Activated CD4-positive, CD25-positive, alpha-beta regulatory T cell treated with anti-CD3 and anti-CD28 coated beads, Interleukin-2, amount 50 U/mL, for 24 hours (primary cell): ENCODE results near the gene ITPR1.

Experiments
- ATAC-seq, 2 donors: fragments of 150-1000 bp; cut with Tn5 transposase; one replicate each; pipeline ENCODE4 v1.10.0; 2021; ENCODE audit warnings: mild to moderate bottlenecking in 1 of 2, moderate library complexity in 1 of 2

The ITPR1 gene

DNA sequence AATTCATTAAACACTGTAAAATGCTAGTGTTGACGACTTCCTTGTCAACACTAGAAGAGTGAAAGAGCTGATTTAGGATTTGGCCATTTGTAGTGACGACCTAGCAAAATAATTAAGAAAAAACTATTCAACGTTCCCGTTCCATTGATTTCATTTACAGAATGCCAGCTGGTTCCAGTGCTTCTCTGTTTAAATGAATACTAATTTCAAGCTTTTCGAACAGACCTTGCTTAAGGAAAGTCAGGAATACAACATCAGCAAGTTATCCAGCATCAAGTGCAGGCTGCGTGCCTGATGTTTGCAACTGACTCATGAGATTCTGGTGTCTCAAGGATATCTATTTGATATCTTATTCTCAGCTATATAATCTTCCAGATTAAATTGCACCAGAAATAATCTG is 387.7 kb downstream of the ITPR1 start:
- no peak for ATAC-seq

DNA sequence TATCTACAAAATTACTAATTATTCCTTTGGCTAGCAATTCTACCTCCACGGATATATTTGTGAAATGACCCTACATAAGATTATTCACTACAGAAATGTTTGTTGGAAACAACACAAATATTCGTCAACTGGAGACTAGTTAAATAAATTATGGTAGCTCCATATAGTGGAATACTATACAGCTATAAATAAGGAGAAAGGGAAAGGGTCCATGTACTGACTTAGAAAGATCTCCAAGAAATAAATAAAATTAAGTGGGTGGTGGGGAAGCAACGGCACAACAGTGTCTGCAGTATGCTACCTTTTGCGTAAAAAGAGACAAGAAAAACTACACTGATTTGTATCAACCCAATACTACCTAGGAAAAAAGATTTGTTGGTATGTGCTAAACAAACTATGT is 389.4 kb downstream of the ITPR1 start:
- no peak for ATAC-seq

DNA sequence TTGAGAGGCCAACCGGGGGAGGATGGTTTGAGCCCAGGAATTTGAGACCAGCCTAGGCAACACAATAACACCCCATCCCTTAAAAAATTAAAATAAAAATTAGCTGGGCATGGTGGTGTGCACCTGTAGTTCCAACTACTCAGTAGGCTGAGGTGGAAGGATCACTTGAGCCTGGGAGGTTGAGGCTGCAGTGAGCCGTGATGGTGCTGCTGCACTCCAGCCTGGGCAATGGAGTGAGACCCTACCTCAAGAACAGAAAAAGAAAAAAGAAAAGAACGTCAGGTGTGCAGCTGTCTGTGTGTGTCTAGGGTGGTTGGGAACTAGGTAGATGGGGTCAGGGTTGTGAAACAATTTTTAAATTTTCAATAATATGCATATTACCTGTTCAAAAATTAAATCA is 389.9 kb downstream of the ITPR1 start:
- no peak for ATAC-seq

DNA sequence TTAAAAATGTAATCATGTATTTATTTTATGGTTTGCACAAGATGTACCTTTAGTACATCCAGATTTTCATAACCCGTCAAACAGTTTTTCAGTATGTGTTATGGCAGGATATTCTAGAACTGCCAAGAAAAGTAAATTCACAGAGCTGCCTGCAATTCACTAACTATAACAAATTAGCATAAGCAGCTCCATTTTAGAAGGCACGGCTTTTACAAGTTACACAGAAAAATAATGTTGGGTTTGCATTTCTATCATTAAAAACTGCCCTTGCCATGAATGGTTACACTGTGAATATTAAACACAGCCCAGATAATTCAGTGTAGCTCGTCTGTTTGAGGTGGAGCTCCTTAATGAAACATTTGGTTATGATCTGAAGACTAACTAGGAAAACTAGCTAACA is 391.7 kb downstream of the ITPR1 start:
- no peak for ATAC-seq

DNA sequence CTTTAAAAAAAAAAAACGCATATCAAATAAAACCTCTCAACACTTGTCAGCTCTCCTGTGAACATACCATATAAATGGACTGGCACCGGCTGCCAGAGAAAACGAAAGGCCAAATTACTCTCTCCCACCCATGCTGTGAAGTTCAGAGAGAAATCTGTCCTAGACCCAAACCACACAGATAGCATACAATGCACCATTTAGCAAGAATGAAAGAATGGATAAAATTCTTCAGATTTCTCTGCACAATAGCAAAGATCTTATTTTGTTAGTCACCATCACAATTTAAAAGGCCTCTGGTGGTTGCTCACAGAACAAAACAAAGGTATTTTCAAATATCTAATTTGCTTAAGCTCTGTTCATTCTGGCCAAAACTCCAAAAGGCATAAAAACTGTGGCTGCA is 392.2 kb downstream of the ITPR1 start:
- ATAC-seq: no peak

DNA sequence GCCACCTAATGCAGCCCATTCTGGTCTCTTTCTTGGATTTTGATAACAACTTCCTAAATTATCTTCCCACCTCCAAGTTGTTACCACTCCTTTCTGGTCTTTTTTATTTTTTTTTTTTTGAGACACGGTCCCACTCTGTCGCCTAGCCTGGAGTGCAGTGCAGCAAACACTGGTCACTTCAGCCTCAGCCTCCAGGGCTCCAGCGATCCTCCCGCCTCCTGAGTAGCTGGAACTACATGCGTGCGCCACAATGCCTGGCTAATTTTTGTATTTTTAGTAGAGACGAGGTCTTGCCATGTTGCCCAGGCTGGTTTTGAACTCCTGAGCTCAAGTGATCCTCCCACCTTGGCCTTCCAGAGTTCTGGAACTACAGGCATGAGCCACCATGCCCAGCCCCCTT is 393.3 kb downstream of the ITPR1 start:
- ATAC-seq: no peak

DNA sequence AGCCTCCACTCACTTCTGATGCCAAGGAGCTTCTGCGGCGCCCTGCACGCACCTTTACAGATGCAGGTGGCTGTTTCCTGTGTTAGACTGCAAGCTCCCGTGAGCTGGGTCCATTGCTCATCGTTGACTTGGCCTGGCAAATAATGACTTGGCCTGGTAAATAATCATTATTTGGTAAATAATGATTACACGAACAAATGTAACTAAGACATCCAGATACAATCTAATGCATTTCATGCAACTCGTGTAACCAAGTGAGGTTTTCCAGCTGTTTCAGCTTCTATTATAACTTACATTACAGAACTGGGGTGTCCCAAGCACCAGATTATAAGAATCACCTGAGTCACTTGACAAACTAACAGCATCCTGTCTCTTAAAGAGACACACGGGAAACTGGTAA is 394.0 kb downstream of the ITPR1 start:
- no peak for ATAC-seq

DNA sequence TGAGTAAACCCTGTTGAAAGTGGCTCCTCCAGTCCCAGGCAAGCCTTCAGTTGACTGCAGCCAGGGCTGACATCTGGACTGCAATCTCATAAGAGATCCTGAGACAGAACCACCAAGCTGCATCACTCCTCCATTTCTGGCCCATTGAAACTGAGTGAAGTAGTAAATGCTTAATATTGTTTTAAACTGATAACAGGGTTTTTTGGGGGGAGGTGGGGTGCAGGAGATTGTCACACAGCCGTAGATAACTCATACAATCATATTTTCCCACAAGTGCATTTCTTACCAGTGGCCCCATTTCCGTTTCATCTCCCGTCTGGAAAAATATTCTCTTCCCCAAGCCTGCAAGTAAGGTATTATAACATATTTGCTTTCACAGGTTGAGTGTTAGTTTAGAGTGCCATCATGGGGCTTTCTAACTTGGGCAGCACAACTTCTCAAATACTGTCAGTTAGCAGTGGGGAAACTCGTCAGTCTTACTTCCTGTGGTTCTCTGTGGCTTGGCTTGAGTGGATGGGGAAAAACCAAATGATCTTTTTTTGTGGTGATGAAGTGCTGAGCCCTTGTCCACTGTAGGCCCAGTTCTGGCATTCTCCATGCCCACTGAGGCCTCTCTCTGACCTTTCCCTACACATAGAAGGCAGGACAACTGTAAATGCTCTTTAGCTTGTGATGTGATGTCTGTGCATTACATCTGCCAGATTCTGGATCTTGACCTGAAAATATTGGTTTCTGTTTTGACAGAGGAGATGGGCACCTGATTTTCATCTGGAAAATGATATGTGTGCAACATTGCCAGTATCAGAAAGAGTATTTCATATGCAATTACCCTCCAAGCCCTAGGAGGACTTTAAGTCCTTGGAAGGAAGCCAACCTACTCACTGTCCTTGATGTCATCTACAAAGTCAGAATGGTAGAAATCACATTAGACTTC is 396.0 kb downstream of the ITPR1 start:
- ATAC-seq: peak; percentile 58 to 83

DNA sequence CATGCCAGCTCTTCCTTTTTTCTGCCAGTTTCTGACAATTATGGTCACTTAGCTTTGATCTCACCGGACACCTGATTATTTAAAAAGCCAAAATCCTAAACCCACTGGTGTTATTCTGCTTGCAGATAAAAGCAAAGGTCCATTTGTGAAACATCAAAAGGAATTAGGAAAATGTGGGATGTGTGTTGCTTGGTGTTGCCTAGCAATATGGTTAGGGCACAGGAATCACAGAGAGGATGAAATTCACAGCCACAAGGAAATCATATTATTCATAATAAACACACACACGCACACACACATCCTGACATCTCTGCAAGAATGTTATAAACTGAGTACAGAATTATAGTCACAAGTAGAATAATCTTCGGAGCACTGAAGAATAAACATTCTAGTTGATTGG is 396.7 kb downstream of the ITPR1 start:
- no peak for ATAC-seq

DNA sequence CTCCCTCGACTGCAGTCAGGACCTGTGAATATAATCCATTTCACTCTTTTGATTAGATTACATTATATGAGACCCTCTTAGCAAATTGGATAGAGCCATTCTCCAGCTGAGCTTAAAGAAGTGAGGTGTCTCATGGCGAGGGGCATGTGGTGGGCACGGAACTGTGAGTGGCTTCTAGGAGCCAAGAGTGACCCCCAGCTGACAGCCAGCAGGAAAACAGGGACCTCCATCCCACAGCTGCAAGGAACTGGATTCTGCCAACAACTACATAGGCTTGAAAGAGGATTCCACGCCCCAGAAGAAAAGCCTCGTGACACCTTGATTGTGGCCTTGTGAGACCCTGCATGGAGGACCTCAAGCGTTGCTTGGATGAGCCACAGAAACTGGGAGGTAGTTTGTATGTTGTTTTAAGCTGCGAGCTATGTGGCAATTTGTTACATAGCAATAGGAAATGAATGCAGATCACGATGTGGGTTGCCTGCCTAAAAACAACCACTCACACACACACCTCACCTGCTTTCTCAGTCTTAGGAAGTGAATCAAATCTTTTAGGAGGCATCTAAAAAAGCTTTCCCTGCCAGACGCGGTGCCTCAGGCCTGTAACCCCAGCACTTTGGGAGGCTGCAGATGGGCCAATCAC is 401.9 kb downstream of the ITPR1 start:
- no peak for ATAC-seq

DNA sequence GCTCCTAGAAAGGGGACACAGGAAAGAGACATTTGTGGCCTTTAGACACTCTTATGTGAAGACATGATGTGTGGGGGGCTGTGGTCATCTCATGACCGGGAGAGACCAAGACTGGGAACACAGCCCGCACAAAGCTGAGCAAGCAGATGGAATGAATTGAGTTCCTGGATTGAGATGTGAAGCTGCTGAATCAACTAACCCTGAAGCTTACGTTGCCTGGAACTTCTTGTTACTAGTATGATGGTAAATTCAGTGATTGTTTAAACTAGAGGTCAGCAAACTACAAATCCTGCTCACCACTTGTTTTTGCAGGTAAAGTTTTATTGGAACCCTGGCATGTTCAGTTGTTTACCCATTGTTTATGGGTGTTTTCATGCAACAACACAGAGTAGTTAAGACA is 402.7 kb downstream of the ITPR1 start:
- no peak for ATAC-seq
